Endothelial cell of umbilical vein (primary cell): ENCODE measurements around the gene PHLPP1. TPM values are rescaled to one million over a fixed set of nuclear protein-coding genes. Genes with fewer than 3 reads are reported as not detected.
A peak's percentile ranks its signal among the peaks of the same experiment; 100 is the strongest.

ENCODE experiments used
- BruUV-seq: library from RNA; stranded (reverse); fragments of 400-500 nt; replicated peaks from 2 replicates; lab custom pipeline; 2021; lab: Mats Ljungman, UMichigan
- CTCF ChIA-PET: fragments of 300-600, 350-600 bp; sonication (Branson Sonifier 250); formaldehyde crosslinking; loops from one replicate; lab custom pipeline; 2021; ENCODE audit warnings: antibody characterized with exemption, inconsistent platforms; lab: Charles Lee
- POLR2A ChIA-PET: fragments of 300-600, 350-600 bp; sonication (Branson Sonifier 250); formaldehyde crosslinking; loops from one replicate; lab custom pipeline; 2021; ENCODE audit warnings: antibody characterized with exemption, inconsistent platforms; lab: Charles Lee
- DNase-seq: peaks from one replicate; pipeline ENCODE4 v3.0.0-alpha.2; 2011; ENCODE audit warnings: low read depth, low spot score
- FAIRE-seq: peaks from 2 replicates; lab custom pipeline; 2011; peaks lifted over from hg19 to GRCh38; lab: Jason Lieb, UNC
- H2AFZ ChIP-seq: 2 replicates; pipeline ENCODE4 v1.6.0; 2012; ENCODE audit warnings: low read depth, low read length, control low read depth, inconsistent platforms
- H3K27ac ChIP-seq: 2 replicates; pipeline ENCODE4 v1.5.1; 2011; ENCODE audit warnings: low read depth, mild to moderate bottlenecking, control low read depth, low read length, moderate library complexity; ENCODE audit not compliant: insufficient read depth
- H3K27me3 ChIP-seq, 2 experiments: 2 replicates each; pipeline versions ENCODE4 v1.6.0 to v1.6.1; 2011; ENCODE audit warnings: low read length in 2 of 2, mixed read lengths in 1 of 2; ENCODE audit not compliant: control insufficient read depth in 2 of 2, insufficient read depth in 2 of 2
- H3K36me3 ChIP-seq, 2 experiments: 2 replicates in 1 of 2; 3 replicates in 1 of 2; pipeline ENCODE4 v1.5.1; 2011; ENCODE audit warnings: low read length in 2 of 2, mild to moderate bottlenecking in 1 of 2, moderate library complexity in 1 of 2; ENCODE audit not compliant: control insufficient read depth in 2 of 2, insufficient read depth in 2 of 2; ENCODE audit errors: extremely low read depth in 1 of 2
- H3K4me1 ChIP-seq: 3 replicates; pipeline ENCODE4 v1.5.1; 2011; ENCODE audit warnings: mild to moderate bottlenecking, low read length; ENCODE audit not compliant: control insufficient read depth, insufficient read depth; ENCODE audit errors: extremely low read depth
- H3K4me2 ChIP-seq: 2 replicates; pipeline ENCODE4 v1.6.1; 2011; ENCODE audit warnings: low read length, control low read depth, mixed read lengths; ENCODE audit not compliant: insufficient read depth
- H3K4me3 ChIP-seq, 3 experiments: fragments of 200-600 bp in 1 of 3; sonication (generic), shearing (Covaris generic) in 1 of 3; replicated peaks in 1 of 3; 2 replicates each; pipeline ENCODE4 v1.5.1; 2011 to 2016; ENCODE audit warnings: control low read depth in 3 of 3, low read length in 3 of 3, mild to moderate bottlenecking in 2 of 3, inconsistent platforms in 1 of 3, low read depth in 1 of 3, moderate library complexity in 1 of 3; ENCODE audit not compliant: insufficient read depth in 1 of 3
- H3K79me2 ChIP-seq: 2 replicates; pipeline ENCODE4 v1.6.0; 2012; ENCODE audit warnings: low read length, inconsistent platforms; ENCODE audit not compliant: control insufficient read depth, insufficient read depth
- H3K9ac ChIP-seq: replicated peaks from 2 replicates; pipeline ENCODE3; 2011; ENCODE audit warnings: low read length, control low read depth; ENCODE audit not compliant: insufficient read depth; ENCODE audit errors: extremely low read depth
- H3K9me1 ChIP-seq: replicated peaks from 3 replicates; pipeline ENCODE4 v1.6.0; 2011; ENCODE audit warnings: mild to moderate bottlenecking, low read length; ENCODE audit not compliant: control insufficient read depth, insufficient read depth; ENCODE audit errors: extremely low read depth
- H3K9me3 ChIP-seq: replicated peaks from 2 replicates; pipeline ENCODE4 v1.5.1; 2012; ENCODE audit warnings: low read length, inconsistent platforms; ENCODE audit not compliant: control insufficient read depth, insufficient read depth
- H4K20me1 ChIP-seq: replicated peaks from 2 replicates; pipeline ENCODE3; 2011; ENCODE audit warnings: mild to moderate bottlenecking, low read length; ENCODE audit not compliant: control insufficient read depth, insufficient read depth; ENCODE audit errors: extremely low read depth
- EZH2 ChIP-seq: IDR thresholded peaks from 2 replicates; pipeline ENCODE4 v1.6.1; 2012; ENCODE audit warnings: borderline replicate concordance, low read depth, mild to moderate bottlenecking, moderate library complexity, low read length, inconsistent platforms; ENCODE audit not compliant: severe bottlenecking
- JUN ChIP-seq: IDR thresholded peaks from 2 replicates; pipeline ENCODE4 v1.6.1; 2011; ENCODE audit warnings: borderline replicate concordance, low read depth; ENCODE audit not compliant: insufficient read length, insufficient read depth
- POLR2AphosphoS5 ChIP-seq: IDR thresholded peaks from 2 replicates; pipeline ENCODE4 v1.6.1; 2012; ENCODE audit warnings: low read depth, mild to moderate bottlenecking, control low read depth, low read length, moderate library complexity; ENCODE audit not compliant: insufficient read depth
- dilution Hi-C: fragments of 300-500 bp; cut with MboI; formaldehyde crosslinking; loops from one replicate; pipeline ENCODE4 v1.15.0; 2019; ENCODE audit warnings: low sequenced_read_pairs; ENCODE audit not compliant: extremely low pct_ligation_motif_present
- intact Hi-C: fragments of 100-400 bp; cut with micrococcal nuclease; formaldehyde crosslinking; loops from one replicate; pipeline ENCODE4 v1.10.0; 2022
- polyA plus RNA-seq, 4 experiments: library from polyadenylated mRNA; depleted of rRNA in 3 of 4; stranded (reverse) in 3 of 4; unstranded in 1 of 4; fragments of >200 nt; gene quantifications; 2 replicates each; pipeline versions ENCODE4 v1.2.1 to v1.2.3, GENCODE V29; 2011 to 2012; ENCODE audit warnings: missing spikeins in 1 of 4
- total RNA-seq: library from RNA; stranded (reverse); gene quantifications from 2 replicates; pipeline ENCODE4 v1.2.3, GENCODE V29; 2021
- TF ChIP-seq, protein P1 (sequence below): IDR thresholded peaks from 2 replicates; pipeline ENCODE4 v1.6.1; 2011; ENCODE audit not compliant: insufficient read depth, insufficient read length
- TF ChIP-seq, protein P2 (sequence below), 2 donors: IDR thresholded peaks; 1 replicate in 1 of 2; 2 replicates in 1 of 2; pipeline ENCODE4 v1.5.1; 2011; ENCODE audit warnings: low read length in 2 of 2, mild to moderate bottlenecking in 2 of 2, moderate library complexity in 2 of 2, control low read depth in 1 of 2, inconsistent platforms in 1 of 2, low read depth in 1 of 2; ENCODE audit not compliant: insufficient read depth in 1 of 2; ENCODE audit errors: extremely low read depth in 1 of 2

PHLPP1 gene
- total and polyA plus RNA-seq, 2 donors (not counting 3 experiments of a cell fraction or from before 2014, with no cell fraction given): 4.0 to 10.8 TPM

DNA sequence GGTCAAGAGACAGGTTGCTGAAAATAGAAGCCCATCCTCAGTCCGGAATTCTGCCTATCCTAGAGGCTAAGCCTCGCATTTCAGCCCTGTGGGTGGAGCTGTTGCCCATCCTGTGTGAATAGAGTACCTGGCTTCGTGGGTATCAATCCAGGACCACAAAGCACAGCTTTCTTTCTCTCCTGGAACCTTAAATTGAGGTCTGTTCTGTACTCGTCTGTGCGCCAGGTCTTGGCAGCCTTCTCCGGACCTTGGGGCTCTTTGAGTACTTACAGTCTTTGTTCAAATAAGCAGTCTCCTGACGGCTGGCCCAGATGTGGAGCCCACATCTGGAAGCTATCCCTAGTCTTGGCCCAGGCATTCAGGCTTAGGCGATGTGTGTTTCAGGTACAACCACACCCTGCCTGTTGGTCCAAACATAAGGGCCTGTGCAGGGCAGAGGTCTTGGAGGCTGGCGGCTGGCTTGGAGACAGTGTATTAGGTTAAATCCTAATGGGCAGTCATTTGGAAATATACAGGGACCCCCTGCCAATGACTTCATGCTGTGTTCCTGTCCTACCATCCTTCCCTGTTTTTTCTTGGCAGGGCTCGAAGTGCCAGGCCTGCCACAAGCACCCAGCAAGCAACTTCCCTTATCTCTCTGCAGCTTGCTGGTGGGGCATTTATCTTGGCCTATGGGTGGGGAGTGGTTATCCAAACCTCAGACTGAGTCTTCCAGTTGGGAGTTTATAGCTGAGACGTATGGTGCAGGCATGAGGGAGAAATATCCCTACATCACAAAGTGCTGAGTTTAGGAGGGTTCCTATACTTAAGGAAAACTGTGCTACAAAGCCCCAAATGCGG lies 310.1 kb downstream of the PHLPP1 start:
- Histone ChIP-seq H3K79me2 (no peaks in the 10 kb centered on the region), H3K27me3 (peaks cover 0 to 3% of the 10 kb centered on the region in 2 experiments), H3K9ac (no peak overlapping the region), H3K27ac (no peak overlapping the region), H3K9me3 (no peaks in the 10 kb centered on the region), H4K20me1 (no peaks in the 10 kb centered on the region), H3K4me2 (no peak overlapping the region), H3K4me3 (no peak overlapping the region), H3K4me1 (no peaks in the 10 kb centered on the region), H3K9me1 (no peaks in the 10 kb centered on the region), H3K36me3 (no peaks in the 10 kb centered on the region), H2AFZ (no peak overlapping the region)
- no peak for DNase-seq
- intact Hi-C loops (no loop called here), dilution Hi-C loops (no loop called here)
- ChIA-PET POLR2A (no interaction called here), CTCF (interaction anchor here (1.1 to 4.2 kb wide), 4 partner anchors 9 to 297 kb away, joined by 3 to 20 read pairs (median 10); no protein-coding TSS in a partner anchor)
- no peak for FAIRE-seq
- BruUV-seq: no TSS peak
- TF ChIP-seq JUN (no peak), EZH2 (no peak), POLR2AphosphoS5 (no peak)
- TF ChIP-seq, protein P1, sequence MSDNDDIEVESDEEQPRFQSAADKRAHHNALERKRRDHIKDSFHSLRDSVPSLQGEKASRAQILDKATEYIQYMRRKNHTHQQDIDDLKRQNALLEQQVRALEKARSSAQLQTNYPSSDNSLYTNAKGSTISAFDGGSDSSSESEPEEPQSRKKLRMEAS: no peak
- TF ChIP-seq, protein P2, sequence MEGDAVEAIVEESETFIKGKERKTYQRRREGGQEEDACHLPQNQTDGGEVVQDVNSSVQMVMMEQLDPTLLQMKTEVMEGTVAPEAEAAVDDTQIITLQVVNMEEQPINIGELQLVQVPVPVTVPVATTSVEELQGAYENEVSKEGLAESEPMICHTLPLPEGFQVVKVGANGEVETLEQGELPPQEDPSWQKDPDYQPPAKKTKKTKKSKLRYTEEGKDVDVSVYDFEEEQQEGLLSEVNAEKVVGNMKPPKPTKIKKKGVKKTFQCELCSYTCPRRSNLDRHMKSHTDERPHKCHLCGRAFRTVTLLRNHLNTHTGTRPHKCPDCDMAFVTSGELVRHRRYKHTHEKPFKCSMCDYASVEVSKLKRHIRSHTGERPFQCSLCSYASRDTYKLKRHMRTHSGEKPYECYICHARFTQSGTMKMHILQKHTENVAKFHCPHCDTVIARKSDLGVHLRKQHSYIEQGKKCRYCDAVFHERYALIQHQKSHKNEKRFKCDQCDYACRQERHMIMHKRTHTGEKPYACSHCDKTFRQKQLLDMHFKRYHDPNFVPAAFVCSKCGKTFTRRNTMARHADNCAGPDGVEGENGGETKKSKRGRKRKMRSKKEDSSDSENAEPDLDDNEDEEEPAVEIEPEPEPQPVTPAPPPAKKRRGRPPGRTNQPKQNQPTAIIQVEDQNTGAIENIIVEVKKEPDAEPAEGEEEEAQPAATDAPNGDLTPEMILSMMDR (IDR thresholded peaks at IDR 0.05; ENCODE audit: extremely low read depth in 1 of 2, insufficient read depth in 1 of 2, low read depth in 1 of 2, low read length in 2 of 2): peak in 1 of 2 donors; percentile 5
